NCI-H226 (cell line): ENCODE measurements around the gene DGKI.
A peak's percentile ranks its signal among the peaks of the same experiment; 100 is the strongest.

Experiments used
- DNase-seq: peaks from one replicate; pipeline ENCODE4 v3.0.0-alpha.2; 2015

DGKI gene

DNA sequence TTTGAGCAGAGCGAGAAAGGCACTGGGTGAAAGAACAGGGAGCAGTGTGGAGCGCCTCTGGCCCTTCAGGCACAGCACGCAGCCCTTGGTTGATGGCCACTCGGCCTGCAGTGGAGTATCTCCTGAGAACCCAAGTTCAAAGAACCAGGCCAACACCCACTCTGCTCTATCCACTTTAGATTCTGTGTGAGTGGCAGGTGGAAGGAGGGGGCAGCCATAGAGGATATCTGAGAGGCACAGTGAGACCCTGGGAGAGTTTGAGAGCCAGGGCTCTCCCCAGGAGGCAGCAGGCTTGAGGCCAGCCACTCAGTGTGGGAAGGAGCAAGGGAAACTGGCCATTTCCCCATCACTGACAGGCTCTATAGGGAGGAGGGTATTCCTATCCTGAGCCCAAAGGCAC, 450.7 kb downstream of the DGKI start:
- no peak for DNase-seq

DNA sequence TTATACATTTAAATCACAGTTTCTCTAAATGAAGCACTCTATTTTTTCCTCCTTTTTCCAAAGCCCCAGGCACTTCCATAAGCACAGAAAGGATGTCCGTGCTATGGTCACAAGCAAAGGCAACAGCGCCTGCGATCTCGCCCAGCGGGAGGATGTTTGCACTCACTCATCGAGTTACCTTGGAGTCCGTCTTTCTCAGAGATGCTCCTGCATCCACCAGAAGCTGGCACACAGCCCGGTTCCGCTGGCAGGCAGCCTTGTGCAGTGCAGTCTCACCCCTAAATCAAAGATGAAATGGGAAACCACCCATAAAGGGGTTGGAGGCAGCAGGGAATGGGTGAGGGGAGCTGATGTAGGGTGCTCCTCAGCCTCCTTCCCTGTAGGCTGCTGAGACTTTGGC, 451.4 kb downstream of the DGKI start:
- no peak for DNase-seq

DNA sequence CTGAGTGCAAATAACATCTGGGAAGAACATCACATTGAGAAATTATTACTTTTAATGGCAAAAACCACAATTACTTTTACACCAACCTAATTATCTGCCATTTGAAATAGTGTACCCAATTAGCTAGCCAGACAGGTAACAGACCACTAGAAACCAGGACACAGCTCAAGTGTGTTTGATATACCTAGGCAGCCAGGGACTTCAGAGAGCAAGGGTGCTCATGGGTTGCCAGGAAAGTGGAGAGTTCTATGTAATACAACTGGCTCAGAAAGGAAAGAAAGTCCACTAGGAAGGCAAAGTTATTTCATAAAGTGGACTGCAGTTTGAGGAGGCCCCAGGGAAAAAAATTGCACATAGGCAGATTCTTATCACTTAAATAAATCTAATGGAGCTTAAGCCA, 453.2 kb downstream of the DGKI start:
- no peak for DNase-seq

DNA sequence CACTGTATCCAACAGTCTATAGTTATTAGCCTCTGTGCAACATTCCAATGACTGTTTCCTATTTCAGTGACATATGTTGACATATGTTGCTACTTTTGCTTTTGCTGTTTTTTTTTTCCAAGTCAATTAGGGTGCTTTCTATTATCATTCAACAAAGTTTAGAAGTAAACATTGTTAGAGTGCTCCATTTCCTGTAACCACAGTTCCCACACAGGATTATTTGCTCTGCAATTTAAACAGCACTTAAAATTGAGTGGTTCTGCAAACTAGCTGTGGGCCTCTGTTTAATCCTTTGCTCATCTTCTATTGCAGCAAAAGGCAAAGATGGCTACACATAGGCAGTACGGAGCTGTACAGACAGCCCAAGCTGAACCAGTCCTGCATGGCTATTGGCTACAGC, 456.7 kb downstream of the DGKI start:
- DNase-seq = no peak

DNA sequence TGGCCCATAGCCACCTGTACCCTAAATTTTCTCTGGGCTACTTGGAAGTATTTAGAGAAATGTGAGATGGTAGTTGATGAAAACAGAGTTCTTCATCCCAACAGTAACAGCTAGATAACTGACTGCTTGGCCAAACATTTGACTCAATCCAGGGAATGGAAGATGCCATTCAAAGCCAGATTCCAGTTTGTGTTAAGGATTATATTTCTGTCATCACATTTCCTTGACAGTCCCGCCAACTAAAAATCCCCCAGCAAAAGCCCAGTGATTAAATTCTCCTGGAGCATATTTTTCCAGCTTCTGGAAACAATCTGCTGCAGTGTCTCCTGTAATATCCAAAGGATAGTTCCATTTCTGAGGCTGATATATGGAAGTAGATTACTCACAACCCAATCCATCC, 457.9 kb downstream of the DGKI start:
- no peak for DNase-seq

DNA sequence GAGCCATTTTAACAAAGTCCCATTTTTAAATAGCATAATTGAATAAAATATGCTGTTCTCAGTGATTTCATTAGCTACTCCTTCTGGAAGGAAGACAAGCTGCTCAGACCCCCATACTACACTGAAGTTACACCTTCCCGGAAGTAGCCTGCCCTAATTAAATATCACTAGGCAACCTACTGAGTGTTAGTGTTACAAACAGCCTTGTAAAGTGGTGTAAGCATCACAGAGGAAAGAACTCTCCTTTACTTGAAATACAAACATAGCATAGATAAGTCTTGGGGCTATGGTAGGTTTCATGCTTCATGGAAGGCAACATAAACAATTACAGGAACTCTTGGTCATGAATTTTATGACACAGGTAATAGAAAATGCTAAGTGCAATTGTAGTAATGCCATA, 459.8 kb downstream of the DGKI start:
- DNase-seq = no peak

DNA sequence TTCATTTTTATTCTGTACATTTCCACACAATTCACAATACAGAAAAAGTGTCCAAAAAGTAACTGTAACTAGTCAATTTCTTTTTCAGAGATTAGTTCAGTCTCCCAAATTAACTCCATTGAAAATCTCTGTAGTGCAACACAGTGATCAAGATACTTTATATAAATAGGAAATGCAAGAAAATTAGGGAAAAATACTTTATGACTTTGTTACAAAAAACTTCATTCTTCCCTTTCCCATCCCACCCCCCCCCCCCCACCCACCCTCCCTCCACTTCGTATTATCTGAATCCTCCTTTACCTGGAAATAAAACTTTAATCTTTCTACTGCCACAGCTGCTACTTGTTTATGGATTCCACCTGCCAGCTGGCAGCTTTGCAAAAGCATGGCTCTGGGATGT, 465.7 kb downstream of the DGKI start:
- no peak for DNase-seq

DNA sequence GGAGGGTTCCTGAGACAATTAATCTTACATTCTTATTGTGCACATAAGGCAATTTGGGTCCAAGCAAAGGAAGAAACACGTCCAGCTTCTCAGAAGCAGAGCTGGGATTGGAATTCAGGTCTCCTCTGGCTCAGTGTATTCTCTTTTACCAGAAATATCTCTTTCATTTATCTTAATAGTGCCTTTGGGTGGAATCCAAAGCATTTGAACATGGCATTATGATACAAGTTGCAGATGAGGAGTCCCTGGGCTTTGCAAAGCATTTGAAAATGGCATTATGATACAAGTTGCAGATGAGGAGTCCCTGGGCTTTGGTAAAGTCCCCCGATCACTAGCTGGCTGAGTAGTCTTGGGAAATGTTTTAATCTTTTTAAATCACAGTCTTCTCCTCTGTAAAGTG, 473.3 kb downstream of the DGKI start:
- DNase-seq = no peak

DNA sequence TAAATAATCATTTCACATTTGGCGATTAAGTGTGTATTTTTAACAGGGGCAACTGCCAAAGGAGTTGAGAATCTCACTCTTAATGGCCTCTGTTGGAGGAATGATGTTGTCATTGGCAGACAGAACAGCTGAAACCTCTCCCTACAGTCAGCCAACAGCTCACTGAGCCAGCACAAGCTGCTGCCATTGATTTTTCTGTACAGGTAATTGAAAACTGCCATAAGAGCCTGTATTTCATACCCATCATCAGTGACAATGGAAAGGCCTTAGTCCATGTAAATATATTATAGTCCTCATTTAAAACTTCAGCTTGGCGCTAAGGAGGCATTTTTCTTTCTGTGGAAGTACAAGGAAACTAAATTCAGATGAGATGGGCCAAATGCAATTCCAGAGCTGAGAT, 475.2 kb downstream of the DGKI start:
- DNase-seq = no peak

DNA sequence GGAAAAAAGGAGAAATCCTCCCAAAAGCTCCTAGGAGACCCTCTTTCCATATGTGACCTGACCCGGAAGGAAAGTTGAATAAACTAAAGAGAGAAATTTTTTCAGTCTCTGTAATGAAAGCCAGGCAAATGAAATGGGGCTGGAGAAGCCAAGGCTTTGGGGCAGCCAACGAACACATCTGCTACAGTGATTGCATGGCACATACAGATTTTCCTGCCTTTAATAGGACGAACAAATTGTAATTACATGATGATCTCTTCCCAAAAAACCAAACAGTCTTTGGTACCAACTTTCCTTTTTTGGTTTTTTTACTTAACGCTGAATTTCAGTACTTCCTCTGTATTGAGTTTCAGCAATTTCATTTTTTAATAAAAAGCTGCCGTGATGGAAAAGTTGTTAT, 479.8 kb downstream of the DGKI start:
- no peak for DNase-seq

DNA sequence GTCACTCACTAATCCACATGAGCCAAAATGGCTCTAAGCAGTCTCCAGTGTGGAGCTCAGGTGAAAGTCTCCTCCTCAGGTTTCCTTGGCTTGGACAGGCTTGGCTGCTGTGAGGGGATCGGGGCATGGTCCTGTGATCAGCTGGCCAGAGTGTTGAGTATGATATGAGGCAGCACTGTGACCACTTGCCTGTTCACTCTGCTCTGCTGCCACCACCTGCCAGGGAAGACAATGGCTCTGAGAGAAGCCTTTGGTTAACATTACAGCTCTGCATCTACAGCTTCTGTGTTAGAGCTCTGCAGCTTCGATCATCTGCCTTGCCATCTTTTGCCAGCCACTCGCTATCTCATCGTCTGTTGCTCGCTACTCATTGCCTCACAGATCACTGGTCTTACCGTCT, 483.1 kb downstream of the DGKI start:
- no peak for DNase-seq

DNA sequence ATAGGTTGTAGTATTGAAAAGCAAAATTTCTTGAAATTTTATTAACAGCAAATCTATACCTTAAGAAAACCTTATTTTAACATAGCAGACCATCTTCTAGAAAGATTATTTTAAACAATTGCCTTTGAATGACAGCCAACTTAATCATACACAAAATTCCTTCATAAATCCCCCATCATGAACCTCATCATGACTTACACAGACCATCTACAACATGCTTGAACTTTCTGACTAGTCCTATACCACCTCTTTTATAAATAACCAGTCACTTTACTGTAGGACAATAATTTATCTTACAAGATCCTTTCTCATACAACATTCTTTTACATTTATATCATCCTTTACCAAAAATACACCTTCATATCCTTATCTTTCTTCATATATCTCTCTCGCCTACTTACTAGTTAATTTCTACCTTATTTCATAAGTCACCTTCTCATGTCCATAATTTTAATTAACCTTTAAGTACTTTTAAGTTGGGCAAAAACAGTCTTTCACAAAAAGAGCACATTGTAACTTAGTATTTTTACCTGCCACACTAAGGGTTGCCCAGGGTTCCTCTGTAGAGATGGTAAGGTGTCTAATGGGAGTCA, 486.6 kb downstream of the DGKI start:
- peak; percentile 7 for DNase-seq

DNA sequence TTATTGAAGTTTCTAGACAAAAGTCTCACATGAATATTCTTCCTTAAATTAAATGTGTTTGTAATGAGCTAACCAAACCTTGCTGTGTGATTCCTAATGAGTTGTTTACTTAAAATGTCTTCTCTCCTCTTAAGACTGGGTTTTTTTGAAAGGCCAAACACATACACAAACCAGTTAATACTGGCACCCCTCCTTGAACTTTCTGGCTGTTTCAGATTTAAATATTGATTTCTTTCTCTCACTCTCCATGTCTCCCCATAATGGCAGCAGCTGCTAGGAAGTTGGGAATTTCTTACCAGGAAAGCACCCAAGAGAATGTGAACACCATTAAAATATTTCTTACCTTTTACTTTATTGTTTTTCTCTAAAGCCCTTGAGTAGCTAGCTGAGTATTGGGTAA, 491.8 kb downstream of the DGKI start:
- no peak for DNase-seq

DNA sequence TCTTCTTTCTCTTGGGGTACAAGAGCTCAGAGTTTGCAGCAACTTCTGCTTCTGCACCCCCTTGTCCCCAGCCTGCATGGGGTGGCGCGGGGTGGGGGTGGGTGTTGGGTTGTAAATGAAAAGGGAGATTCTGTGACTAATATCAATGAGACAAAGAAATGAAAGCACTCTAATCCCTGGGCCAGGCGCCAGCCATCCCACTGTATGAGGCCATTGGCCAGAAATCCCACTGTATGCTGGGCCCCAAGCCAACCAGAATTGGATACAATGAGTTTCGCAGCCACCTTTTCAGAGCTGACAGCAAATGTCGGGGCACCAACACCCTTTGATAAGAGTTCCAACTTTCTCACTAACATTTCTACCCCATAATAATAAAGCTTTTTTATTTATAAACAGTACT, 492.4 kb downstream of the DGKI start:
- DNase-seq = no peak

DNA sequence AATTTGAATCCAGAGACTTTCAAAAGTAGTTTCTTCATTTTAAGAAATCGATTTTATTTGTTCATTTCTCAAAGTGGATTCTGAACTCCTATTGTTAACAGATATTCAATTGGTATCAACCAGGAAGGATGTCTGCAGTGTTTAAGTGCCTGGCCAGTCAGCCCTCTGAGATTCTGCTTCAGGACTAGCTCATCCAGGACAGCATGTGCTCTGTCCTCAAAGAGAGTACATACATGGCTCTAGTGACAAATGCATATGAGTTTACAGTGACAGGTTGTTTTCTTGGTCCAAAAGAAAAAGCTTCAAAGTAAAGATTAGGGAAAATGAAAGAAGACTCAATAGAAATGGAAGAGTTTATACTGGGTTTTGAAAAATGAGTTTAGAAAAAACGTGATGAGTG, 494.8 kb downstream of the DGKI start:
- no peak for DNase-seq

DNA sequence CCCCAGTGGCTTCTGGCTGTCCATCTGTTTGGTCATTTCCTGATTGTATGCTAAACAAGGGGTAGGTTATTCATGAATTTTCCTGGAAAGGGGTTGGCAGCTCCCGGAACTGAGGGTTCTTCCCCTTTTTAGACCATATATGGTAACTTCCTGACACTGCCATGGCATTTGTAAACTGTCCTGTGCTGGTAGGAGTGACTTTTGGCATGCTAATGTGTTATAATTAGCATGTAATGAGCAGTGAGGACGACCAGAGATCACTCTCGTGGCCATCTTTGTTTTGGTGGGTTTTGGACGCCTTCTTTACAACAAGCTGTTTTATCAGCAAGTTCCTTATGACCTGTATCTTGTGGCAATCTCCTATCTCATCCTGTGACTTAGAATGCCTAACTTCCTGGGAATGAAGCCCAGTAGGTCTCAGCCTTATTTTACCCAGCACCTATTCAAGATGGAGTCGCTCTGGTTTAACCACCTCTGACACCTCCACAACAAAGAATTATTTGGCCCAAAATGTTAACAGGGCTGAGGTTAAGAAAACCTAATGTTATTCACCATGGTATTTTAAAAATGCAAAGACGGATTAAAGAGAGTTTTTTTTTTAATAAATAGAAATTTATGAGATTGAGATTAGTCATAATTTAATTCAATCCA, 500.9 kb downstream of the DGKI start:
- no peak for DNase-seq

DNA sequence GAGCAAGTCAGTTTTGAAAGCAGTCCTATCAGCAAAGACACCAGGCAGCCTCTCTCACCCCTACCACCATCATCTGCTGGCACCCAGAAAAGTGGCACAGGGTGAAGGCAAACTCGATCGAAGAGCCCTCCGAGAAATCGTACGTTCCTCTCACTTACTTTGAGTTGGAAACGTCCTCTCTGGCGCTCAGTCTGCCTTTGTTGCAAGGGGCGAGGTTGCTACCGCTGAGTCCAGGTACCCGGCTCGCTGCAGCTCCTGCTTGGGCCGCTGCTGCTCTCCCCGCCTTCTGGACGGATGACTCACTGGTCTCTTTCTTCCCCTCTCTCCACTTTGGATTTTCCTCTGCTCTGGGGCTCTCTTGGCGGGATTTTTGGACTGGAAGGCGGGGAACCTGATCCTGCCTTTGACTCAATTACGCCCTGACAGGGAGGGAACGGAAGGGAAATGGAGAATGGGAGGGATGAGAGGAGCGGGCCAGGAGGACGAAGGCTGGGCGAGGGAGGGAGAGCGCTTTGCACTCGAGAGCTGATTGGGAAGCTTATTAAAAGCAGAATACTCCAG, 503.4 kb downstream of the DGKI start, which contains the start of gene PTN:
PTN (minus strand) TSS at position 453 of the 561 bp plus-strand sequence. CDS start 88,760 bp downstream, outside the sequence.
- DNase-seq = no peak

DNA sequence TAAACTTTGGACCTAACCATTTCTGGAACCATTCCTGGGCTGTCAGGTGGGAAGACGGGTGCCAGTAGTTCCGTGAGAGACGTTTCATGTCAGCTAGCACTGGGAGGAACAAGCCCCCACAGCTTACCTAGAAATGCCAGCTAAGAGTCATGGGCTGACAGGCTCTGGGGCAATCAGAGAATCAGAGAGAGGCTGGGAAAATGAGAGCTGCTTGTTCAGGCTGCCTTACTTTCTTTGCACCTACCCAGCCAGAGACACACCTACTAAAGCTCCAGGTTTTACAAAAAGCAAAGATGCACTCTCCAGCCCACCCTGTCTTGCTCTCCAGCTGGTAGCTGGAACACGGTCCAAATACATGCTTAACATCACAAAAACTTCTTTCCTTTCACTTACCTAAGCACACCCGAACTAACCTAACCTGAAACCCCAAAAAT, 503.9 kb downstream of the DGKI start:
- no peak for DNase-seq

DNA sequence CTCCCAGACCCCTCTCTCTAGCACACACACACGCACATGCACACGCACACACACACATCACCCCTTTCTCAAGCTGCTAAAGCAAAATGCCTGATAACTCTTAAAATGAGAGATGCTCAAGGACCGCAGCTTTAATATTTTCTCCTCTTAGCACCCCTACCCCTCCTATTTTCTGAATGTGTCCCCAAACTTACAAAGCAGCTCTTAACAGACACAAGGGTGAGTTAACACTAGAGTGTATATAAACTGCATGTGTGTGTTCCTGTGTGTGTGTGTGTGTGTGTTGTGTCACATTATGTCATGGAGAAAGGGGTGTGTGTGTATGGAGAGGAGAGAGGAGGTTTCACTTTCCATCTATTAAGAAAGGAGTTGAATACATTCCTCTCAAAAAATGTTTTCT, 504.5 kb downstream of the DGKI start:
- DNase-seq = no peak

DNA sequence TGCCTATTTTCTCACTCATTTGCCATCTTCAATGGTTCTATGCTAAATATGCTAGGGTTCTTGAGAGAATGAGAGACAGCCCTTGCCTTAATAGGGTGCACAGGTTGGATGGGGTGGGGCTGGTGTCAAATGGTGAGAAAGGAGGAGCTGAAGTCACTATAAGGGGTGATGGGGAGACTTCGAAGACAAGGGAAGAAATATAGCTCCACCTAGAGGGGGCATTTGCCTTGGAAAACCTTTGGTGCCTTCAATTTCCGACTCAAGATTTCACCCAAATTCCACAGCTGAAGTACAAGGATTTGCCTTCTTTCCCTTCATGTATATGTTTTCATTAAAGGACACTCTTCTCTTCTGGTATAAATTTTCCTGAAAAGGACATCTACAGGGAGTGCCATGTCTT, 508.9 kb downstream of the DGKI start:
- DNase-seq = no peak

DNA sequence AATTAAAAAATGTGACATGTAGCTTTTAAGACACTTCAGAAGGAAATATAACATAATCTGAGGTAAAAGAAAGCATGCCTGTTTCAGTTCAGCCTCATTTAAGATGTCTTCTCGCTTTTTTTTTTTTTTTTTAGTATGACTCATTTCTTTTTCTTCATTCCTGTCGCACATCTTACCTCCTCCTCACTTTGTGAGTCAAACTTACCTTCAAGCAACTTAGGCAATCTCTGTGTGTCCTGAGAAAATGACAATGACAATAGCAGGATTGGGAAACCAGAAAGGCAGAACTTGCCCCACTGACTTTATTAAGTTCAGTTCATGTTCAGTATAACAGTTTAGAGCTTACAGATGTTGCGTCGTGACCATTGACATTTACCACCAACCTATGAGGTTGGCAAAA, 511.0 kb downstream of the DGKI start:
- no peak for DNase-seq

DNA sequence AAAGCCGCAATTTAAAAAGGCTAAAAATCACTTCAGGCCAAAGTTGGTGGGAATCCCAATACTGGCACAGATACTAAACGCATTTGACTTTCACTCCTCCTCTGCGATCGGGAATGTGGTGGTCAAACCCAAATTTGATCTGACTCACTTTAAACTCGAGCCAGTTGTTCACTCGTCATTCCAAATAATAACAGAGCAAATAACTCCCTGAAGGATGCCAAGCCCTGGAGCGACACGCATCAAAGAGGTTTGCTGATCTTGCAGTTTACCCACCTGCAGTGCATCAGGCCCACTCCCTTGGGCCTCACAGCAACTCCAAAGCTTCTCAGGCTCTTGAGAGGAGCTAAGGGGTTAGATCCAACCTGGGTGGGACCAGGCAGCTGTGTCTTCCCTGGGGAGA, 515.4 kb downstream of the DGKI start:
- no peak for DNase-seq
